HG02973 (cell line): Measurements from ENCODE around the gene OPN5.

Experiments used
- ATAC-seq: cut with Tn5 transposase; IDR thresholded peaks from one replicate; pipeline ENCODE4 v1.9.1; 2021; ENCODE audit warnings: moderate library complexity; ENCODE audit not compliant: unreplicated experiment

OPN5 gene

GRCh38 chr6:47852727-47853126 is 70.9 kb downstream of the OPN5 start:
- no peak for ATAC-seq

- no peak for ATAC-seq
These were observed 71.9 kb downstream of the OPN5 start for GRCh38 chr6:47853766-47854165.

- no peak for ATAC-seq
These were observed 73.1 kb downstream of the OPN5 start for GRCh38 chr6:47854971-47855370.

GRCh38 chr6:47859175-47859574 is 77.3 kb downstream of the OPN5 start:
- ATAC-seq = no peak

- ATAC-seq = no peak
These were observed 80.9 kb downstream of the OPN5 start for GRCh38 chr6:47862731-47863130.

GRCh38 chr6:47865206-47865605 is 83.4 kb downstream of the OPN5 start:
- ATAC-seq = no peak

- no peak for ATAC-seq
These were observed 93.8 kb downstream of the OPN5 start for GRCh38 chr6:47875593-47875992.
